ENCODE data around the gene TIMM8B.

DNA sequence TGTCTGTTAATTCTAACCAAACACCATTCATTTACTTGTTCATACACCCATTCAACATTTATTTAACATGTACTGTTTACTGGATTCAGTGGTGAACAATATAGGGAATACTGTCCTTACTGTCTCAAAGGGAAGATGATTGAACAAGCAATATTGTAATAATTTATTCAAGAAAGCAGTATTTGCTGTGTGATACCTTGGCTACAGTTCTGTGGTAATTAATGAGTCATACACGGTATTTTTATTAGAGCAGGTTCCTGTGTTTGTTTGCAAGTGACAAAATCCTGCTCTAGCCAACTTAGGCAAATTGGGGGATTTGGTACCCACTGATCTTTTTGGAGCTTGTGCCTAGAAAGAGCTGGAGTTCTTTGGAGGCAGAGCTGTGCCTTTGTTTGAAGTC is 28.5 kb downstream of the TIMM8B start:
- TF ChIP-seq, protein P1, sequence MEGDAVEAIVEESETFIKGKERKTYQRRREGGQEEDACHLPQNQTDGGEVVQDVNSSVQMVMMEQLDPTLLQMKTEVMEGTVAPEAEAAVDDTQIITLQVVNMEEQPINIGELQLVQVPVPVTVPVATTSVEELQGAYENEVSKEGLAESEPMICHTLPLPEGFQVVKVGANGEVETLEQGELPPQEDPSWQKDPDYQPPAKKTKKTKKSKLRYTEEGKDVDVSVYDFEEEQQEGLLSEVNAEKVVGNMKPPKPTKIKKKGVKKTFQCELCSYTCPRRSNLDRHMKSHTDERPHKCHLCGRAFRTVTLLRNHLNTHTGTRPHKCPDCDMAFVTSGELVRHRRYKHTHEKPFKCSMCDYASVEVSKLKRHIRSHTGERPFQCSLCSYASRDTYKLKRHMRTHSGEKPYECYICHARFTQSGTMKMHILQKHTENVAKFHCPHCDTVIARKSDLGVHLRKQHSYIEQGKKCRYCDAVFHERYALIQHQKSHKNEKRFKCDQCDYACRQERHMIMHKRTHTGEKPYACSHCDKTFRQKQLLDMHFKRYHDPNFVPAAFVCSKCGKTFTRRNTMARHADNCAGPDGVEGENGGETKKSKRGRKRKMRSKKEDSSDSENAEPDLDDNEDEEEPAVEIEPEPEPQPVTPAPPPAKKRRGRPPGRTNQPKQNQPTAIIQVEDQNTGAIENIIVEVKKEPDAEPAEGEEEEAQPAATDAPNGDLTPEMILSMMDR (conservative IDR thresholded peaks at IDR 0.05) = no peak
- no peak for TF ChIP-seq ZFX (IDR thresholded peaks at IDR 0.05)
